GM19239 (cell line): ENCODE results near the gene GNL3.
"Not testable (repeated sequence)": the region's sequence is repeated elsewhere in the genome, so short reads cannot be mapped to it uniquely, and the experiment has no call there.

Experiments
- DNase-seq: peaks from one replicate; pipeline ENCODE4 v3.0.0; 2011; ENCODE audit warnings: low spot score; ENCODE audit not compliant: insufficient read length
- FAIRE-seq: peaks from 2 replicates; lab custom pipeline; 2011; peaks lifted over from hg19 to GRCh38; lab: Jason Lieb, UNC

The GNL3 gene

GRCh38 chr3:52685709-52686691 lies at the start of gene GNL3, which contains the start of gene PBRM1:
Gene GNL3, plus strand, starts transcription at chr3:52686032. Its CDS starts 61 bp downstream, at chr3:52686093.
Gene PBRM1, minus strand, starts transcription at chr3:52685913.
- DNase-seq: peak; percentile 82
- FAIRE-seq: peak; percentile 95

GRCh38 chr3:52636673-52637072 lies 49.2 kb upstream of the GNL3 start:
- no peak for DNase-seq
- FAIRE-seq: no peak

- FAIRE-seq (no peak), DNase-seq (no peak)
Observed at GRCh38 chr3:52645549-52645948, 40.3 kb upstream of the GNL3 start.

DNA sequence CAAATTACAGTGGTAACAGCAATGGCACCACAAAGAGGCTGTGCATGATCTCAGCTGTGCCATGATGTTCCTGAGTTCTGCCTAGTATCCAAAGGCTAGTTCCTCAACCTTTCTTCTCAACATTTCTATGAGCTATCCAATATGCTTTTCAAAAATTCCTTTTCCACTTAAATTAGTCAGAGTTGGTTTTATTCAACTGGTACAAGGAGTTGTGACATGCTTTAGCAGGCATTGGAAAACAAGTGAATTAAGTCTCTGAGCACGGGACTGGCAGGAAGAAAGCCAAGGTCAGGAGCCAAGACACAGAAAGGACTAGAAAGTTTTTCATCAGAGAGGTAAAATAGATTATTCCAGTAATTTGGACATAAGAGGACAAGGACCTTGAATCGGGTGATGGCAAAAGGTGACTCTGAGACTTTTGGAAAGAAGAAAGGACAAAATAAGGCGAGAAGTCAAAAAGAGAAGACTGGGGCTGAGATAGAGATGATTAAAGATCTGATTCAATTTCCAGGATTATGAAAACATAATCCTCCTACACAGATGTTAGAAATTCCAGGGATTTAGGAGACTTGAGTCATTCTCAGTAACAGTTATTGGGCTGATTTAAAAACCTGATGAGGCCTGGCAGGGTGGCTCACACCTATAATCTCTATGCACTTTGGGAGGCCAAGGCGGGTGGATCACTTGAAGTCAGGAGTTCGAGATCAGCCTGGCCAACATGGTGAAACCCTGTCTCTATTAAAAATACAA lies 36.2 kb upstream of the GNL3 start:
- FAIRE-seq (no peak), DNase-seq (no peak)

- no peak for DNase-seq
- peak; percentile 35 for FAIRE-seq
Observed at GRCh38 chr3:52650439-52650838, 35.4 kb upstream of the GNL3 start.

DNA sequence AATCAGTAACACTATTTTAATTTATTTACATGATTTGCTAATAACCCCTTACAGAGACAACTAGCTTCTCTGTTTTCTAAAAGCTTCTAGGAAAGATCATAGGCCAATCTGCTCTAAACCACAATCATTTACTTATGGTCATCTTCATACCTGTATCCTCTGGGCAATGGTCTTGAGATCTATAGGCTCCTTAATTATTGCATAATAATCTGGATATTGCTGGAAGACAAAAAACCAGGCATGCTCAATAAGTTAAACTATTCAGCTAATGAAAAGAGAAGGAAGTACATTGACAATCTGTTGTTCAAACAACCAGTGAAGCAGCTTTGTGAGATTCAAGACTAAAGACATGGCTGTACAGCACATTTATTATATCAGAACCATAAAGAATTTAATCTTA lies 34.2 kb upstream of the GNL3 start:
- DNase-seq: no peak
- no peak for FAIRE-seq

DNA sequence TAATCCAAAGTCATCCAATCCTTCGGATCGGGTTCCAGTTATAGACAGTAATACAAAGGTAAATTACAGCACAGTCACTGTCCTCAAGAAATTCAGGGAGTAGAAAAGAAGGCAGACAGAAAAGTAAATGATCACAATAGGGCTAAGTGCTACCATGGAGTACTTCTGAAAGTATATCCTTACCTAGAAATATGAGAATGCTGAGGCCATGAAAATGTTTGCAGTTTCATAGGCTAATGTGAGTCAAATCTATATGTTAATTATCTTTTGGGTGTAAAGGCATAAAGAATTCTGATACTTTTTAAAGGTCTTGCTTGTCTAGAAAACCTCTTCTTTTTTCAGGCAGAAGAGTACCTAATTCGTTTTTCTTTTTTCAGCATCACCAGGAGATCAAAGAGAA lies 29.9 kb upstream of the GNL3 start:
- FAIRE-seq (no peak), DNase-seq (no peak)

DNA sequence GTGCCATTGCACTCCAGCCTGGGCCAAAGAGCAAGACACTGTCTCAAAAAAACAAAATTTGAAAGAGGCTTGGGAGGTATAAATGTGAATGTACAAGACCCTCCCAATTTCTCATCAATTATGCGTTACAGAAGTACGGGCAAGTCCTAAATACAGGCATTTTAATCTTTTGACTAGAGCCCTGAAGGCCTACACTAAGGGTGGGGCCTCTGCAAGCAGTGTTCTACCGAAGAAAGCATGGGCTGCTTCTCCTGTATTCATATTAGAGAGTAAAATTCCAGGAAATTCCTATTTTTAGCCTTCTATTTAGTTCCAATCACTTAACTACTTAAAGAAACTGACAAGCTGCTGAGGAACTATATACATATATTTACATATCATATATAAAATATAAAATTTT lies 25.8 kb upstream of the GNL3 start:
- no peak for FAIRE-seq
- DNase-seq: no peak

DNA sequence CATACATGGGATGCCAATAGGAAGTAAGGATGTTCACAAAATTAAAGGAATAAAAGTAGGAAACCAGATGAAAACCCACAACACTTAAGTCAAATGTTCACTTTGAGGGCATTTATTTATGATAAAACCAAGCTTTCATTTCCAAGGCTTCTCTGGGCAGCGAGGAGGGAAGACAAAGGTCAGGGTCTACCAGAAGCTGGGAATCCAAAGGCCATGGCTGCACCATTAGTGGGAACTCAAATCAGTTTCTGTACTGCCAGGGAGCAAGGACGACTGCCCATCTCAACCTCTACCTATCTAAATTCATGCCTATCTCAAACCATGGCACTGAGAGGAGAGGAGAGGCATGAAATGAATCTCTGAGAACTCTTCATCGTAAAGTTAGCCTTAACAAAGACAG lies 22.7 kb upstream of the GNL3 start:
- FAIRE-seq (no peak), DNase-seq (no peak)

DNA sequence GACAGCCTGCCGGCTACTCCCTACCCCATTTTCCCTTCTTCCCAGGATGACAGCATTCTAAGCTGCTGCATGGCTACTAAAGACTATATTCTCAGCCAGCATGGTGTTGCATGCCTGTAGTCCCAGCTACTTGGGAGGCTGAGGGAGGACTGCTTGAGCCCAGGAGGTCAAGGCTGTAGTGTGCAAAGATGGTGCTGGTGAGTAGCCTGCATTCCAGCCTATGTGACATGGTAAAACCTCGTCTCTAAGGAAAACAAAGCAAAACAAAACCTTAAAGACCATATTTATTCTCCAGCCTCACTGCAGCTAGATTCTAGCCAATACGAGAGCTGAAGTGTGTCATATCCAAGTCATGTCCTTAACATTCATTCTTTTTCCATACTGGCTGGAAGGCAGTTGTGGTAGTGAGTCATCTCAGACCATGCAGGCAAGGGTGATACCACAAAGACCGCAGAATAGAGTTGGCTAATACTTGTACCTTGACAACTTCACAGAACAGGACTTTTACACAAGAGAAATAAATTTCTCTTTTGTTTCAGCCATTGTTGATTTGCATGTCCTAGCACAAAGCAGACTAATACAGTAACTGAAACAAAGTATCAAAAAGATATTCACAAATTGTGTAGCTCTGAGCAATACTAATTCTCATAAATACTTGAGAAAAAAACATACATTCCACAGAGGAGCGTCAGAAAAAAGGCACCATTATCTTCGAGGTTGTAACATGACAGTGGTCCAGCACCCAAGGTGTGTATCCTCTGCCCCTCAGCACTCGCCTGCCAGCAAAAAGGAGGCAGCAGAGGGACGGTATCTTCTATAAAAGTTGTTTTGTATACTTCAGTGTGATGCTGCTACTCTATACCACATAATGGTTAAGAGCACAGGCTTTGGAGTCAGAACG lies 15.0 kb upstream of the GNL3 start:
- DNase-seq: no peak
- peak; percentile 76 for FAIRE-seq

GRCh38 chr3:52671676-52672075 lies 14.2 kb upstream of the GNL3 start:
- FAIRE-seq (peak; percentile 14), DNase-seq (no peak)

GRCh38 chr3:52676201-52676600 lies 9.6 kb upstream of the GNL3 start:
- FAIRE-seq, DNase-seq: not testable (repeated sequence)

DNA sequence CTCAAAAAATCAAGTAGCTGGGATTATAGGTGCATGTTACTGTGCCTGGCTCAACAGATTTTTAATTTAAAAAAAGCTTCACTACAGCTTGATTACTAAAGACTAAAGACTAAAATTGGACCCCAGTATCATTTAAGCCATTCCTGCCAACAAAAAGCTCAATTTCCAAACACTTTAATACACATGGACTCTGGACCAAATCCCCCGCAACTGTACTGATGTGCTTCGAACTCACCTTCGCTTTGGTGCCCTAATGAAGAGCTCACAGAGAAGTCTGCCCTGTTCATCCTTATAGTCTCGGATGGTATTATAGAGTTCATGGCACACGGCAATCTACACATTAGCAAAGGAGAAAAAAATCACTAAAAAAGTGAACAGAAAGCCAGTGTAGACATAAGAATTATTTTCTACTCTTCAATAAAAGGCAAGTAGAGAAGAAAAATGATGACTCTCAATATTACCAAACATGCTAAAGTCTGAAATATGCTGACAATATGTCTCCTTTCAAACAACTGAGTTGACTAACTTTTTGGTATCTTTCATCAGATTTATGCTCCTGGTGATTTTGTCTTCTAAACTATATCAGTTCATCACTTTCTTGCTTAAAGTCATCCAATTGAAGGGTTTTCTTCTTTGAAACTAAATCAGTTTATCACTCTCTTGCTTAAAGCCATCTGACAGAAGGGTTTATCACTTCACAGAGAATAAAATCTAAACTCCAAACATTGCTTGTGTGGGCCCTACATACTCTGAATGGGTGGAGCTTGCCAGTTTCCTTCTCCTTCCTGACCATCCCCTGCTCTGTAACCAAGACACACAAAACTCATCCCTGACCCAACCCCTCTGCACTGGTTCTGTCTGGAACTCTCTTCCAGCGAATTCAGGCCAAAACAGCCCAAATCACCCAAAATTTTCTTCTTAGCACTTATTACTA lies 7.3 kb upstream of the GNL3 start:
- FAIRE-seq (no peak), DNase-seq (no peak)

DNA sequence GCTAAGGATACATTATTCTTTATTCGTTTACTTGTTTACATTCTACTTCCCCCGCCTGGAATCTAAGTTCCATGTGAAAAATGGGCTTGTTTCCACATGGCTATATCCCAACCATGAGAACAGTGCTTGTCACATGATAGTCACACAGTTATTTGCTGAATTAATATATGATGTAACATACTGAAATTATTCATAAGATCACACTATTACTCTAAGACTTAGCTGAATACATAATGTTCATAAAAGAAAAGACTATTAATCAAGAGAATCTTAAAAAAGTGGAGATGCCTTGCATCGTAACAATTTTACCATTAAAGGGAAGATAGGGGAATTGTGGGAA lies 6.7 kb upstream of the GNL3 start:
- FAIRE-seq (no peak), DNase-seq (no peak)

GRCh38 chr3:52679811-52680210 lies 6.0 kb upstream of the GNL3 start:
- FAIRE-seq (no peak), DNase-seq (no peak)

GRCh38 chr3:52681596-52681995 lies 4.2 kb upstream of the GNL3 start:
- DNase-seq: no peak
- FAIRE-seq: peak; percentile 18

DNA sequence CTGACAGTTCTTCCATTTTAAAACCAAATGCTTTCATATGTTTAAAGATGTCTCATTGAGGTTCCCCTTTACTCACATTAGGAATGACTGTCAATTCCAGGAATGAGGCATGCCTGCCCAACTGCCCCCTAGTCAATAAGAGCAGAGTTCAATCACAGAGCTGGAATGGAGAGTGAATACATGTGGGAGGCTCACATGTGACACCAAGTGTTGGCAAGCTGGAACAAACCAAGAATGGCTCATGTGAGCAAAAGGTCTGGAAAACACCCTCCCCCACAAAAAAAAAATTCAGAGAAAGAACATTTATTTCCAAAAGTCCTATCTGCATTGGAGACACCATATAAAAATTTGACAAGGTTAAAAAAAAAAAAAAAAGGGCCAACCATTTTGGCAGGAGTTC lies 3.8 kb upstream of the GNL3 start:
- DNase-seq (no peak), FAIRE-seq (no peak)

DNA sequence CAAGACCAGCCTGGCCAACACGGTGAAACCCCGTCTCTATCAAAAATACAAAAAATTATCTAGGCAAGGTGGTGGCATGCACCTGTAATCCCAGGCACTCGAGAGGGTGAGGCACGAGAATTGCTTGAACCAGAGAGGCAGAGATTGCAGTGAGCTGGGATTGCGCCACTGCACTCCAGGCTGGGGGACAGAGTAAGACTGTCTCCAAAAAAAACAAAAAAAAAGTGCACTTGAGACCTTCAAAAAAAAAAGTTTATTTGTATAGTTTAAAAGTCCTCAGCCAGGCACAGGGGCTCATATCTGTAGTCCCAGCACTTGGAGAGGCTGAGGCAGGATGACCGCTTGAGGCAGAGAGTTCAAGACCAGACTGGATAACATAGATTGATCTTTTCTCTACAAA lies 2.2 kb upstream of the GNL3 start:
- DNase-seq: no peak
- FAIRE-seq: no peak

DNA sequence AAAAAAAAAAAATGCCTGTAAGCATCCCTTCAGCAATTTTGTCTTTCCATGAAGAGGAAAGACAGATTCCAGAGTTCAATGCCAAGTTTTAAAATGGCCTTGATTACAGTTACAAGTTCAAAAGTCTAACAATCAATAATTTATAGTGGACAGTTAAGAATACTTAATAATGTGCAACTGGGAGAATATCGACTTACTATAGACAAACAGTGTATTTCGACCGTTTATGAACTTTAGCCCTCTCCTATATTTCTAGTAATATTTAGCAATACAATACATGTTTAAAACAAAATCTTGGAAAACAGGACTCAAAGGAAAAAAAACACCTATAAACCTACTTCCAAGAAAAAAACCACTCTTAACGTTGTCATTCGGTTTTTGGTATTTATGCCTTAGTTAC lies 1.6 kb upstream of the GNL3 start:
- FAIRE-seq: peak; percentile 68
- DNase-seq: no peak
